HG03342 (cell line): ENCODE measurements around the gene ANO10.
"Not testable (repeated sequence)": the region's sequence is repeated elsewhere in the genome, so short reads cannot be mapped to it uniquely, and the experiment has no call there.

ENCODE experiments used
- ATAC-seq: cut with Tn5 transposase; IDR thresholded peaks from one replicate; pipeline ENCODE4 v1.9.1; 2021; ENCODE audit warnings: mild to moderate bottlenecking, moderate library complexity; ENCODE audit not compliant: unreplicated experiment

The ANO10 gene

DNA sequence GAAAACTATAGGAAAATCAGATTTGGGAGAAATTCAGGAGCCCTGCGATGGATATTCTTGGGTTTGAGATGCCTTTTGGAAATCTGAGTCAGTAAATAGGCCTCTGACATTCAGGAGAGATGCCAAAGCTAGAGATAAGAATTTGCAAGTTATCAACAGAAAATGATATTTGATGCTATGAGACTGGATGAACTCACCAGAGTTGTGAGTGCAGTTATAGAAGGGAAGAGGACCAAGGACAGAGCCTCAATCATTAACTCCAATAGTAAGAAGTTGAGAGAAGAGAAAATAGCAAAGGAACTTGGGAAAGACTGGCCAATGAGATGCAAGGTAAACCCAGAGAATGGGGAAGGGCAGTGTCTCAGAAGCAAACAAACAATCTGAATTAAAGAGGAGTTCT, 7.9 kb upstream of the ANO10 start:
- ATAC-seq = no peak

DNA sequence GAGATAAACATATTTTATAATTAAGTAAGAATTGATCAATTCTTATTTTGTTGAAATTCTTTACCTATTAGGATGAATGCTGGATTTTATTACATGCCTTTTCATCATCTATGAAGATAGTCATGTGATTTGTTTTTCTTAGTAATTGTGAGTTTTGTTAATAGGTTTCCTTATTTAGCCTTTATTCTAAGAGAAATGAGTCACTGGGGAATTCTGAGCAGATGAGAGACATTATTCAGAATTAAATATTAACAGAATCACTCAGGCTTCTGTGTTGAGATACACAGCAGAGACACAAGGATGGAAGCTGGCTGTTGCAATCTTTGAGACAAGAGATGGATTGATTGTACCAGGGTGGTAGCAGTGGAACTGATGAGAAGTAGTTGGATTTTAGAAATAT, 7.4 kb upstream of the ANO10 start:
- ATAC-seq = peak; percentile 47

DNA sequence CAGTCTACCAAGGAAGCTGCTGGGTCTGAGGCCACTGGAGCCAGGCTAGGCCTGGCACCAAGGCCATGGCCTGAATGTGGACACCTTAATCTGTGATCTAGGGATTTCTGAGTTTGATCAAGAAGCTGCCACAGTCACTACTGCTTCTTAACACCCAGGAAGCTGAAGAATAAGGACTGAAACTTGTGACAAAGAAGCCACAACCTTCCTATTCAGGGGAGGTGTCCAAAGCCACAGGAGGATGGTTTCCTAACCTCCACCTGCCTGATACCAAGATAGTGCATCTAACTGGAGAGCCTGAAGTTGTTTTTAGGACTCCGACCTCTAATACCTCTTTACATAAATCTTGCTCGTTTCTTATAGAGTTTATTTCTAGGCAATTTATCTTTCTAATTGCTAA, 5.5 kb upstream of the ANO10 start:
- no peak for ATAC-seq

DNA sequence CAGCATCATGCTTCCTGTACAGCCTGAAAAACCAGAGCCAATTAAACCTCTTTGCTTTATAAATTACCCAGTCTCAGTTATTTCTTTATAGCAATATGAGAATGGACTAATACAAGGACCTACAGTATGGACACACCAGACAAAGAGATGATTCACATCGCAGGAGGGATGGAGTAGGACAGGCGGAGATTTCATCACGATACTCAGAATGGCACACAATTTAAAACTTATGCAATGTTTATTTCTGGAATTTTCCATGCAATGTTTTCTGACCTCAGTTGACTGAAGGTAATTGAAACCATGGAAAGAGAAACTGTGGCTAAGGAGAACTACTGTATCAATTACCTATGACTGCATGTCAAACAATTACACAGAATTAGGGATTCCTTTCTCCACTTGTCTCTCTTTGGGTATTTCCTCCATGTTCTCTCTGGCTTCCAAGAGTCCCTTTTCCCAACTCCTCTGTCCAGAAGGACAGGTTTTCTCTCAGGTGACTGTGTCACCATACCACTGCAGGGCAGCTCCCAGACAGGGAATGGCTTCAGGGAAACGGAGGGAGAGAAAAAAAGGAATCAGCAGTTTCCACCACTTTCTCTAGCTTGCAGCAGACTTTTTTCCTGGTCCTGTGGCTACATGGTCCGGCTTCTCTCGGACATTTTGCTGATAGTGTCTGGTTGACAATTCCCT, 3.0 kb upstream of the ANO10 start:
- no peak for ATAC-seq

DNA sequence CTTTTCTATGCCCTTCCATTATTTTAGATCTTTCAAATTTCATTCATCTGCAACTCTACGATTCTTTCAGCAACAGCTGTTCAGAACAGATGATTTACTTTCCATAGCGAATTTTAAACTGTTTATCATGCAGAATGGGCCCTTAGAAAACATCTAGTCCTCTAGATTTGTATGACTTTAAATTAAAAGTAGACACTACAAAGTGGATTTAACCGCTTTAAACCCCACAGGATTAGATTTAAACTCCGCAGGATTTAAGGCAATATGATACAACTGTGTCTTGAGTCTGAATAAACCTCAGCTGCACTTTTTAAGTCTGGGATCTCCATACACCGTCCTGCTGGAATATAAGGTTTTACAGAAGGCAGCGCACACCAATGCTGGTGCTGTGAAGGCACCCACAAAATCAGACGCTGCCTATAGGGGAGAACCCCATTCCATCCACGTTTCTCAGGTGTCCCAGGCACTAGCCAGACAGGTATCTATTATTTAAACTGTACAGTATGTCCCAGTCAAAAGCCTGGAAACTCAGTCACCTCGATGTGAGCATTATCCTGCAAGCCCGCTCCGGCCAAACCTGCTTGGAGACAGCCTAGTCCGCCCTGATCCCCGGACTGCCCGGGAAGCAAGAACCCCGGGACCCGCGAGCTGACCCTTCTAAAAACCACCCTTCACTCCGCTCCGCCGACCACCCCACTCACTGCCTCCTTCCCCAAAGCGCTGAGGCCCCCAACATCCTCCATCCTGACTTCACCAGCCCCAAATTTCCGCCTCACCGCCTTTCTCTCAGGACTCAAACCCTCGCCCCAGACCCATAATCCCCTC, 768 bp downstream of the ANO10 start:
- ATAC-seq = no peak

DNA sequence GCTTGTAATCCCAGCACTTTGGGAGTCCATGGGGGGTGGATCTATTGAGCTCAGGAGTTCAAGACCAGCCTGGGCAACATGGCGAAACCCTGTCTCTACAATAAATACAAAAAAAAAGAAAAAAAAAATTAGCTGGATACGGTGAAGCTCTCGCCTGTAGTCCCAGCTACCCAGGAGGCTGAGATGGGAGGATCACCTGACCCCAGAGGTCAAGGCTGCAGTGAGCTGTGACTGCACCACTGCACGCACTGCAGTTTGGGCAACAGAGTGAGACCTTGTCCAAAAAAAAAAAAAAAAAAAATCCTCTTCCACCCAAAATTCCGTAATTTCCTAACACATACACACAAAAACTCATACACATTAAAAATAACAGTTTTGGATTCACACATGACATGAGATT, 2.2 kb downstream of the ANO10 start:
- no peak for ATAC-seq

DNA sequence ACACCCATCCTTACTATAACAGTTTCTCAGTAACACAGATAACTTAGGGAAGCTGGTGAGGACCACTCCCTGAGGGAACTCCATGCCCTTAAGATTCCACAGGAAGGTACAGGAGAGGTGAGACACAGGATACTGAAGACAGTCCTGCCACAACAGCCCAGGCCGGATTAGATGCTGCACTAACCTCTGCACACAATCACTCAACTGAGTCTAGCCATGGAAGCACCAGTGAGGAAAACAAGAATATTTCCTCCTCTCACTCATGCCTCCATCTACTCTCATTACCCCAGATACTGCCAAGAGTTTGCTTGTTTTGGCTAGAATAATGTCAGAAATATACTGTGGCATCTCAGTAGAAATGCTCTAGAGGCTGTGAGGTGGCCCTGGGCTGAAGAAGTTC, 3.7 kb downstream of the ANO10 start:
- no peak for ATAC-seq

DNA sequence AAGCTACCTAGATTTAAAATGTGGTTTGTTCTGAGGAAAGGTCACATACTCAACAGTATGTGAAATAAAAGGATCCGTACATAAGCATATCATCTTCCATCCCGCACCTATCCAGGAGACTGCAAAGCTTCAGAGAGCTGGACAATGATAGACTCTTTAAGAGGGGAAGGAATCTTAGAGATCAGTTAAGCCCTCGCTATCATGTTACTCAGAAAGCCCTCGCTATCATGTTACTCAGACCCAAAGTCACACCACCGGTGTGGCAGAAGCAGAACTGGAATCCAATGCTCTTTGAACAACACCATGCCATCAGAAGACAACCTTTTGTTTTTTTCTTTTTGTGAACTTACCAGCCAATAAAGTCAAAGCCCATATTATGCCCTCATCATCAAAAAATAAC, 5.8 kb downstream of the ANO10 start:
- ATAC-seq = no peak

DNA sequence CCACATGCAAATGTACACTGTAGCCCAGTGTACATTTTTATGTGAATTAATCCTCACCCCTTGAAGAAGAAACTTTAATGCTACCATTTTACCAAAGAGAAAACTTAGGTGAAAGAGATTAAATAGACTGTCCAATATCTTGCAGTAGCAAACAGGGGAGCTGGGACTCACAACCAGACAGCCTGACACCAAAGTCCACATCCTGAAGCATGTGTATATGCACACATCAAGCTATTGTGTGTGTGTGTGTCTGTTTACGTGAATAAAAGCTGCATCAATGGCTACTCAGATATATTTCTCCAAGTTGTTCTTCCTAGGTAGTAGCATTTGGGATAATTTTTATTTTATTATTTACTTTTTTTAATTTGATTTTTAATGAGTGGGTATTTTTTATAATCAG, 6.7 kb downstream of the ANO10 start:
- no peak for ATAC-seq

DNA sequence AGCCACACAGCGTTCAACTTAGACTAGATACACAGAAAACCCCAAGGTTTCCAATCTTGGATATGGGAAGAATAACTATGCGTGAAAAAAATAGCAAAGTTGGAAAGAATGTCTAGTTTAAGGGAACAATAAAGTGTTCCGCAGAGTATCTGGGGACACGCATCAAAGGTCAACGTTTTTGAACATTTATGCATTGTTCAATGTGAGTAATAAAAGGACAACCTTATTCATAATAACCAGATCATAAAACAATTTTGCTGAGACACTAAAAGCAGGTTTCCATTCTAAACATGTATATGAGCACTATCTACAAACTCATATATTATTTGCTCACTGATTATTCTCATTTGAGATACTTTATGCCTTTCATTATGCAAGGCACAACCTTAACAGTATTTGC, 7.8 kb downstream of the ANO10 start:
- no peak for ATAC-seq

DNA sequence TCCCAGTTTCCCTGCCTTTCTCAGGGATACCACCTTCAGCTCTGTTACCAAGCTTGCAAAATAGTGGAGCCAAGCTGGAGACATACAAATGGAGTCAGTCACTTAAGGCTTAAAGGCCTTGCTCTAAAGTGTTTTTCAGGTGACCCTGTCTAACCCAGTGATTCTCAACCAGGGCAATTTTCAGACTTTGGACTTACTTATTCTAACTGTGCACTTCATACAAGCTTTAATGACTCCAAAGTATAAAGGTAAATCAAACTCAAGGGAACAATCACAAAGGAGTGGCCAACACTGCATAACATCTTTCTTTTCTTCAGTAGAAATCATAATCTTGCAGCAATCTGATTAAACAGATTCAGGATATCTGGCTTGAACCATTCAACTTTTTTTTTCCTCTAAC, 9.4 kb downstream of the ANO10 start:
- ATAC-seq = no peak

DNA sequence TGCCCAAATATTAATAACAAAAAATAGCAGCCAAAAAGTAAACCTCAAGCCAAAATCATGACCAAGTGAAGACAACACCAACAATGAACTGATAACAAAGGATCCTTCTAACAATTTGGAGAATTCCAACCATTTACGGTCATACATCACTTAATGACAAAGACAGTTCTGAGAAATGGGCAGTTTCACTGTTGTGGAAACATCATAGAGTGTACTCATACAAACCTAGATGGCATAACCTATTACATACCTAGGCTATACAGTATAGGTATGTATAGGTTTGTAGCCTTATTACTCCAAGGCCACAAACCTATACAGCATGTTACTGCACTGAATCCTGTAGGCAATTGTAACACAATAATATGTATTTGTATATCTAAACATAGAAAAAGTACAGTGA, 12.4 kb downstream of the ANO10 start:
- ATAC-seq = no peak

DNA sequence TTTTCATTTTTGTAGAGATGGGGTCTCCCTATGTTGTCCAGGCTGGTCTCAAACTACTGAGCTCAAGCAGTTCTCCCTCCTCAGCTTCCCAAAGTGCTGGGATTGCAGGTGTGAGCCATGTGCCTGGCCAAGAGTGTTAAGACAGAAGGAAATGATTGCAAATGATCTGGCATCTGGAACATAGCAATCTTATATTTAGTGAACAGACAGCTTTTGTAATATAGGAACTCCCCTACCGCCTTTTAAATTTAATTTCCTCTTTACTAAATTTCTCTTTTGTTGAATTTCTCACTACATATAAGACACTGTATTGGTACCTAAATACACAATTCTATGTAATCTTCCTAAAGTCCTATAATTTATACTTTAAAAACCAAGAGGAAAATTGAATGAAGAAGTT, 13.1 kb downstream of the ANO10 start:
- ATAC-seq = no peak

DNA sequence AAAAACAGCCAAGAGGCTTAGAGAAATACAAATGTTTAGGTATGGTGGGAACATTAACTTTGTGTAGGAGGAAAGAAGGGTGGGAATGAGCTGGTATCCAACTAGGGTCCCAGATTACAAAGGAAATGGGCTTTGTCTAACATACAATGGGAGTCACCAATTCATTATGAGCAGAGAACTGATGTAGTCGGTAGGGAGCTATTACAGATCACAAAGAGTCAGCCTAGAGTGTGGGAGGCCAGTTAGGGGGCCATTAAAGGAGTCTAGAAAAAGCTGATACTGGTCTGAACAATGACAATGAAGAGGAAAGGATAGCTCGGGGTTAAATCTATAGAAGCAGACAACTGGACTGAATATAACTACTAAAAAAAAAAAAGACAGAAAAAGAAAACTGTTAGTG, 15.5 kb downstream of the ANO10 start:
- ATAC-seq = no peak

DNA sequence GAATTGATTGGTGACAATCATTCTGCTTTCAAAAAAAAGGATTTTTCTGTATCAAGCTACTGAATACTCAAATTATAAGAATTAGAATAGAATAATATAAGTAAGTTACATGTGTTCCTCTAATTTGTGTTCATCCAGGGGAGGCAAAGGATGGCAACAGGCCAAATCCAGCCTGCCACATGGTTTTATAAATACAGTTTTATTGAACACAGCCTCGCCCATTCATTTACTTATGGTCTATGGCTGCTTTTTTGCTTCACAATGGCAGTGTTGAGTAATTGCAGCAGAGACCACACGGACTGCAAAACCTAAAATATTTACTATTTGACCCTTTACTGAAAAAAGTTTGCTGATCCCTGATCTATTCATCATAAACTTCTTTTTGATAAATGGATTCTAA, 21.9 kb downstream of the ANO10 start:
- ATAC-seq = not testable (repeated sequence)

DNA sequence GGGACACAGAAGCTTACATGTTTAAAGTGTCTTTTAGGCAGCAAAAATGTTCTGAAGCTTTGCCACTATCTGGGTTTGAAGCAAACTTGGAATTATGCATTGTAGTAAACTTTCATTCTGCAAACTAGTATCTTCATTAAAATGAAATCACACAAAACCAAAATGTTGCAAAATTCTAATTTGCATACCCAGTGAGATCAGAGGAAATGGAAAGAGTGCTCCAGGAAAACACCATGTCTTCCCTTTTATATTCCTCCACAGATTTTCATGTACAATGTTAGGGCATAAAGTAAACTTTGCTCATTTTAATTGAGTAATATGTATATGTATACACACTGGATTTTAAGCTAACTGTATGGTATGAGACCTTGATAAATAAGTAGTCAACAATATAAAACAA, 23.9 kb downstream of the ANO10 start:
- no peak for ATAC-seq

DNA sequence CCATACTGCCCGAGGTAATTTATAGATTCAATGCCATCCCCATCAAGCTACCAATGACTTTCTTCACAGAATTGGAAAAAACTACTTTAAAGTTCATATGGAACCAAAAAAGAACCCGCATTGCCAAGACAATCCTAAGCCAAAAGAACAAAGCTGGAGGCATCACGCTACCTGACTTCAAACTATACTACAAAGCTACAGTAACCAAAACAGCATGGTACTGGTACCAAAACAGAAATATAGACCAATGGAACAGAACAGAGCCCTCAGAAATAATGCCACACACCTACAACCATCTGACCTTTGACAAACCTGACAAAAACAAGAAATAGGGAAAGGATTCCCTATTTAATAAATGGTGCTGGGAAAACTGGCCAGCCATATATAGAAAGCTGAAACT, 25.6 kb downstream of the ANO10 start:
- ATAC-seq = not testable (repeated sequence)

DNA sequence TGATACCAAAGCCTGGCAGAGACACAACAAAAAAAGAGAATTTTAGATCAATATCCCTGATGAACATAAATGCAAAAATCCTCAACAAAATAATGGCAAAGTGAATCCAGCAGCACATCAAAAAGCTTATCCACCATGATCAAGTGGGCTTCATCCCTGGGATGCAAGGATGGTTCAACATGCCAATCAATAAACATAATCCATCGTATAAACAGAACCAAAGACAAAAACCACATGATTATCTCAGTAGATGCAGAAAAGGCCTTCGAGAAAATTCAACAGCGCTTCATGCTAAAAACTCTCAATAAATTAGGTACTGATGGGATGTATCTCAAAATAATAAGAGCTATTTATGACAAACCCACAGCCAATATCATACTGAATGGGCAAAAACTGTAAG, 26.5 kb downstream of the ANO10 start:
- ATAC-seq = not testable (repeated sequence)

DNA sequence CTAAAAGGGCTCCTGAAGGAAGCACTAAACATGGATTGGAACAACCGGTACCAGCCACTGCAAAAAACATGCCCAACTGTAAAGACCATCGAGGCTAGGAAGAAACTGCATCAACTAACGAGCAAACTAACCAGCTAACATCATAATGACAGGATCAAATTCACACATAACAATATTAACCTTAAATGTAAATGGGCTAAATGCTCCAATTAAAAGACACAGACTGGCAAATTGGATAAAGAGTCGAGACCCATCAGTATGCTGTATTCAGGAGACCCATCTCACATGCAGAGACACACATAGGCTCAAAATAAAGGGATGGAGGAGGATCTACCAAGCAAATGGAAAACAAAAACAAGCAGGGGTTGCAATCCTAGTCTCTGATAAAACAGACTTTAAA, 28.2 kb downstream of the ANO10 start:
- not testable (repeated sequence) for ATAC-seq

DNA sequence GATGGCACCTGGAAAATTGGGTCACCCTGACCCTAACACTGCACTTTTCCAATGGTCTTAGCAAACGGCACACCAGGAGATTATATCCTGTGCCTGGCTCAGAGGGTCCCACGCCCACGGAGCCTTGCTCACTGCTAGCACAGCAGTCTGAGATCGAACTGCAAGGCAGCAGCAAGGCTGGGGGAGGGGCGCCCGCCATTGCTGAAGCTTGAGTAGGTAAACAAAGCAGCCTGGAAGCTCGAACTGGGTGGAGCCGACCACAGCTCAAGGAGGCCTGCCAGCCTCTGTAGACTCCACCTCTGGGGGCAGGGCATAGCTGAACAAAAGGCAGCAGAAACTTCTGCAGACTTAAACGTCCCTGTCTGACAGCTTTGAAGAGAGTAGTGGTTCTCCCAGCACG, 29.9 kb downstream of the ANO10 start:
- not testable (repeated sequence) for ATAC-seq

DNA sequence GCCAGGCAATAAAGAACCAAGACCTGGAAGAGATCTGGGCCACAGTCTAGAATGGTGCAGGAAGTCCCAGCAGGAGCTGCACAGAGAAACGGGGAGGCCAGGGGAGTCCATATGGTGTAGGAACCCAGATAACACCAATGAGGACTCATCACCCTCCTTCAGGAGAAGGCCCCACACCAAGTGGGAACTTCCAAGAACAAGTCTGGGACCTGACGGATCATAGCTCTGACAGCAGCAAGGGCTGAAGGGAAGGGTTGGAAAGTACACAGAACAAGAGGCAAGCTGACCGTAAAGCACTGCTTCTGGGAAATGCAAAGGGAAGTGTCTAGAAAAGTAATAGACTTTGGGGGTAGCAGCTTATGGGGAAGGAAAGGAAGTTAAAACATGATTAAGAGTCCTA, 34.5 kb downstream of the ANO10 start:
- no peak for ATAC-seq

DNA sequence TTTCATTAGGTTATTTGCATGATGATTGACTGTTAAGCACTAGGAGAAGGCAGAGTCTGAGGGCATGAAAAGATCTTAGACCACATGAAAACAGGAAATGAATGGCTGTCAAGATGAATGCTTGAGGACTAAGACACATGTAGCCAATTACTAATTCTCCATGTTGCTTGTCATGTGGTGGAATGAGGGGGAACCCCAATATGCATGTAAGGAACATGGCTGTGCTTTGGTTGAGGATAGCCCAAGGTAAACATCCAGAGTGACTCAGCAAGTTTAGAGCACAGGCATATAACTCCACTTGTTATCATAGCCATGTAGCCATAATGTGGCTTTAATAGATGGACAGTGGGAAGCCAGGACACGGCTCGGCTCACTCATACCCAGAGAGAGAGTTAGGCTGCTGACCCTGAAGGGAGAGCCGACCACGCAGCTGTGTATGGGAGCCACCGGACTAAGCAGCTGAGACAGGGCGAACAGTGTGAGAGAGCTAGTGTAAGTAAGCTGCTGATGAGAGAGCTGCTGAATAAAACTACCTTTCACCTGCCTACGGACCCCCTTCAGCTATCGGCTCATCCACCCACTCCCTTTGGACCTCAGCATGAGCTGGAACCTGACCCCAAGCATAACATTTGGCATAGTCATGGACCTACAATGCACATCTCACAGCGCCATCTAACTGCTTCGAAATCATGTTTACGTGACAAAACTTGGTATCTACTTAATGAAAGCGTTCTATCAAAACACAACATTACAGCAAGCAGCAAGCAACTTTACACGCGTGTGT, 37.6 kb downstream of the ANO10 start:
- ATAC-seq = no peak
